ENCODE results near the gene GALR3. TPM values are rescaled to one million over a fixed set of nuclear protein-coding genes. Genes with fewer than 3 reads are reported as not detected.

The GALR3 gene, protein sequence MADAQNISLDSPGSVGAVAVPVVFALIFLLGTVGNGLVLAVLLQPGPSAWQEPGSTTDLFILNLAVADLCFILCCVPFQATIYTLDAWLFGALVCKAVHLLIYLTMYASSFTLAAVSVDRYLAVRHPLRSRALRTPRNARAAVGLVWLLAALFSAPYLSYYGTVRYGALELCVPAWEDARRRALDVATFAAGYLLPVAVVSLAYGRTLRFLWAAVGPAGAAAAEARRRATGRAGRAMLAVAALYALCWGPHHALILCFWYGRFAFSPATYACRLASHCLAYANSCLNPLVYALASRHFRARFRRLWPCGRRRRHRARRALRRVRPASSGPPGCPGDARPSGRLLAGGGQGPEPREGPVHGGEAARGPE
- polyA plus RNA-seq (2013, experiment 1 of 2), result not detected
- polyA plus RNA-seq (2013, experiment 2 of 2), result 0.03 TPM

DNA sequence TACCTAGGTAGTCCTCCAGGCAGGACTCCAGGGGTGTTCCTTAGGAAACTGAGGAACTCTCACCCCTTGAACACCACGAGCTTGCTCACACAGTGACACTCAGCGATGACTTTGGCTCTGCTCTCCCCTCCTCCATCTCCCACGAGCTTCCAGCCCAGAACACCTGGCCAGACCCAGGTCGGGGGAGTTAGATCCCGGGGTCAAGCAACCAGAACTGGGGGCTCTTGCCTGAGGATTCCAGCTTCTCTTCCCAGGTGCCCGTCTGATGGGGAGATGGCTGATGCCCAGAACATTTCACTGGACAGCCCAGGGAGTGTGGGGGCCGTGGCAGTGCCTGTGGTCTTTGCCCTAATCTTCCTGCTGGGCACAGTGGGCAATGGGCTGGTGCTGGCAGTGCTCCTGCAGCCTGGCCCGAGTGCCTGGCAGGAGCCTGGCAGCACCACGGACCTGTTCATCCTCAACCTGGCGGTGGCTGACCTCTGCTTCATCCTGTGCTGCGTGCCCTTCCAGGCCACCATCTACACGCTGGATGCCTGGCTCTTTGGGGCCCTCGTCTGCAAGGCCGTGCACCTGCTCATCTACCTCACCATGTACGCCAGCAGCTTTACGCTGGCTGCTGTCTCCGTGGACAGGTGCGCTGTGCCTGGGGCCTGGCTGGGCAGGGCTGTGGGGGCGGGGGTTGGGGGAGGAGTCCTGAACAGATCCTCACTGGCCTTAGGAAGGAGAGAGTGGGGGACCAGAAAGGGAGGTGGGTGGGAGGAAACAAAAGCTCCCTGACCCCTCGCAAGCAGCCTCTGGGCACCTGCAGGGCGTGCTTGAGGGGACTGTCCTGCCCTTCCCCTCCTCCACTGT, at the start of gene GALR3:
Gene GALR3 (plus strand): TSS at position 249 of the 852 bp plus-strand sequence. CDS start 25 bp downstream, at position 274.
- Histone ChIP-seq H3K27me3 (ENCODE audit: insufficient read depth, low read length, poor library complexity) (peaks cover 19% of the 10 kb centered on the region), H3K4me3 (ENCODE audit: low read length) (no peak within 1 kb of the TSS), H3K4ac (ENCODE audit: low read depth, low read length) (no peak within 1 kb of the TSS), H3K4me1 (ENCODE audit: control insufficient read depth, low read depth, low read length) (peaks cover 3% of the 10 kb centered on the region), H3K9ac (ENCODE audit: low read length) (no peak within 1 kb of the TSS), H2AK5ac (ENCODE audit: low read length) (no peak within 1 kb of the TSS), H3K18ac (ENCODE audit: low read length) (no peak within 1 kb of the TSS), H3K79me2 (ENCODE audit: control insufficient read depth, insufficient read depth, low read length) (no peaks in the 10 kb centered on the region), H3K56ac (ENCODE audit: low read length) (no peak within 1 kb of the TSS), H3K23ac (ENCODE audit: low read length) (no peak within 1 kb of the TSS), H3K27ac (ENCODE audit: low read depth, low read length) (no peak within 1 kb of the TSS), H3K4me2 (ENCODE audit: low read length) (no peak within 1 kb of the TSS), H3K79me1 (ENCODE audit: low read length) (no peaks in the 10 kb centered on the region), H4K5ac (ENCODE audit: low read length) (no peak within 1 kb of the TSS), H2BK5ac (ENCODE audit: low read length) (no peak within 1 kb of the TSS), H3K36me3 (ENCODE audit: control insufficient read depth, insufficient read depth, low read length) (no peaks in the 10 kb centered on the region), H2BK120ac (ENCODE audit: low read depth, low read length) (no peak within 1 kb of the TSS), H4K8ac (ENCODE audit: low read depth, low read length) (no peak within 1 kb of the TSS), H2BK15ac (replicated peaks; ENCODE audit: low read depth) (no peak within 1 kb of the TSS)
- WGBS (ENCODE audit: extremely low coverage, insufficient coverage, low lambda C conversion rate), result no CpG with 5 or more reads among the region's 21 CpGs
- no peak for DNase-seq

DNA sequence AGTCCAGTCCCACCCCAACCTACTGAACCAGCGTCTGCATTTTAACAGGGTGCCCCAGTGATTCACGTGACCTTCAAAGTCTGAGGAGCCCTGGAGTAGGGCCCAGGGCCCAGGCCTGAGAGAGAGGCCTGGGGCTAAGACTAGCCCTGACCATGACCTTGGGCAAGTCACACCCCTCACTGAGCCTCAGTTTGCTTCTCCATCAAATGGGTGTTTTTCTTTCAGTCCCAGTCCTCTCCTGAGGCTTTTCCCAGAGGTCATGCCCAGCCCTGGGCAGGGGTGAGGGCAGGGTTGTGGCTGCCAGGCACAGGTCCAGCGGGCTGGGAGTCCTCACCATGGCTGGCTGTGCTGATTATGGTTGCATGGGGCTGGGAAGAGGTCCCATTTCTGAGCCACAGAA, 48.5 kb upstream of the GALR3 start:
- Histone ChIP-seq H3K56ac (ENCODE audit: low read length) (no peak overlapping the region), H3K27me3 (ENCODE audit: insufficient read depth, low read length, poor library complexity) (no peaks in the 10 kb centered on the region), H2BK120ac (ENCODE audit: low read depth, low read length) (no peak overlapping the region), H3K36me3 (ENCODE audit: control insufficient read depth, insufficient read depth, low read length) (no peaks in the 10 kb centered on the region), H3K79me1 (ENCODE audit: low read length) (no peaks in the 10 kb centered on the region), H3K4me3 (ENCODE audit: low read length) (no peak overlapping the region), H3K4me1 (ENCODE audit: control insufficient read depth, low read depth, low read length) (no peaks in the 10 kb centered on the region), H3K23ac (ENCODE audit: low read length) (no peak overlapping the region), H4K8ac (ENCODE audit: low read depth, low read length) (no peak overlapping the region), H3K18ac (ENCODE audit: low read length) (no peak overlapping the region), H2AK5ac (ENCODE audit: low read length) (no peak overlapping the region), H3K9ac (ENCODE audit: low read length) (no peak overlapping the region), H2BK15ac (replicated peaks; ENCODE audit: low read depth) (no peak overlapping the region), H3K4ac (ENCODE audit: low read depth, low read length) (no peak overlapping the region), H3K4me2 (ENCODE audit: low read length) (no peak overlapping the region), H2BK5ac (ENCODE audit: low read length) (no peak overlapping the region), H4K5ac (ENCODE audit: low read length) (no peak overlapping the region), H3K79me2 (ENCODE audit: control insufficient read depth, insufficient read depth, low read length) (no peaks in the 10 kb centered on the region), H3K27ac (ENCODE audit: low read depth, low read length) (no peak overlapping the region)
- no peak for DNase-seq
- WGBS (ENCODE audit: extremely low coverage, insufficient coverage, low lambda C conversion rate), result no CpG with 5 or more reads among the region's 3 CpGs

DNA sequence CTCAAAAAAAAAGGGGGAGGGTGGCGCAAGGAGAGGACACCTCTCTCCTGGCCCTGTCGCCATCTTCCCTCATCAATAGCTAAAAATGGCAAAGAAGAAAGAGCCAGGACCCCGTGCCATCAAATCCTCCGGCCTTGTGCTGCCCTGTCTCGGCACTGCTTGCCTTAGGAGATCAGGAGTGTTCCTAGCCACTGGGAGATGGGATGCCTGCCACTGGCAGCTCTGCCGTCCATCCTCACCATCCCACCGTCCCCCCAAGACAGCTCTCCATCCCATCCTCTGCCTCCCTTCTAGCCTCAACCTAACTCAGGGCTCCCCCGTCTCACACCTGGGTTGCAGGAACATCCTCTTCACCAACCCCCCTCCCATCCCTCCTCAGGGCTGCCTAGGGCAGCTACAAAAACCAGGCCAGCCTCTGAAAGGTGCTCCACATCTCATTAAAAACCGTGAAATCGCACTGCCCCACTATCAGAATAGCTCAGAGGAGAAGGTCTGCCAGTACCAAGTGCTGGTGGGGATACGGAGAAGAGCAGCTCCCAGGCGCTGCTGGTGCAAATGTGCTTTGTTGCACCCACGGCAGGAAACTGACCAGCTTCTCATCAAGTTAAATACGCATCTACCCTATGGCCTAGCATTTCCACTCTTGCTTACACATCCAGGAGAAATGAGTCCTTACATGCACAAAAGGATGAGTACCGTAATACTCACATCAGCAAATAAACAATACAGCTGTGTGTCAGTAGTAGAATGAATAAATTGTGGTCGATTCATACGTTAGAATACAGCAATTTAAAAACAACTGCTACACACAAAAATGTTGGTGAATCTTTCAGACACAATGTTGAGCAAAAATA, 47.2 kb upstream of the GALR3 start:
- H3K4me2 ChIP-seq (ENCODE audit: low read length), result no peak overlapping the region
- no peak overlapping the region for H2BK15ac ChIP-seq (replicated peaks; ENCODE audit: low read depth)
- no CpG with 5 or more reads among the region's 17 CpGs for WGBS (ENCODE audit: extremely low coverage, insufficient coverage, low lambda C conversion rate)
- H2BK5ac ChIP-seq (ENCODE audit: low read length), result no peak overlapping the region
- no peak for DNase-seq
- H3K27me3 ChIP-seq (ENCODE audit: insufficient read depth, low read length, poor library complexity), result no peaks in the 10 kb centered on the region
- H3K23ac ChIP-seq (ENCODE audit: low read length), result no peak overlapping the region
- no peaks in the 10 kb centered on the region for H3K4me1 ChIP-seq (ENCODE audit: control insufficient read depth, low read depth, low read length)
- H3K79me1 ChIP-seq (ENCODE audit: low read length), result no peaks in the 10 kb centered on the region
- no peaks in the 10 kb centered on the region for H3K36me3 ChIP-seq (ENCODE audit: control insufficient read depth, insufficient read depth, low read length)
- no peak overlapping the region for H4K5ac ChIP-seq (ENCODE audit: low read length)
- H3K27ac ChIP-seq (ENCODE audit: low read depth, low read length), result no peak overlapping the region
- no peak overlapping the region for H3K9ac ChIP-seq (ENCODE audit: low read length)
- no peak overlapping the region for H3K4me3 ChIP-seq (ENCODE audit: low read length)
- H3K18ac ChIP-seq (ENCODE audit: low read length), result no peak overlapping the region
- no peak overlapping the region for H3K4ac ChIP-seq (ENCODE audit: low read depth, low read length)
- no peak overlapping the region for H2BK120ac ChIP-seq (ENCODE audit: low read depth, low read length)
- H3K56ac ChIP-seq (ENCODE audit: low read length), result no peak overlapping the region
- no peak overlapping the region for H4K8ac ChIP-seq (ENCODE audit: low read depth, low read length)
- no peaks in the 10 kb centered on the region for H3K79me2 ChIP-seq (ENCODE audit: control insufficient read depth, insufficient read depth, low read length)
- H2AK5ac ChIP-seq (ENCODE audit: low read length), result no peak overlapping the region

DNA sequence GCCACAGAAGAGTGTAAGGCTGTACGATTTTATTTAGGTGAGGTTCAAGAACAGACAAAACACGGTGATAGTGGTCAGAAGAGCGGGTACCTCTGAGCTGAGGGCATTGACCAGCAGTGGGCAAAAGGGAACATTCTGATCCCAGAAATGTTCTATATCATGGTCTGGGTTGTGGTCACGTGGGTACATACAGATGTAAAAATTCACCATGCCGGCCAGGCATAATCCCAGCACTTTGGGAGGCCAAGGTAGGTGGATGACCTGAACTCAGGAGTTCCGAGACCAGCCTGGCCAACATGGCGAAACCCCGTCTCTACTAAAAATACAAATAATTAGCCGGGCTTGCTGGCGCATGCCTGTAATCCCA, 46.6 kb upstream of the GALR3 start:
- H3K79me1 ChIP-seq (ENCODE audit: low read length), result no peaks in the 10 kb centered on the region
- no peak overlapping the region for H3K4me3 ChIP-seq (ENCODE audit: low read length)
- H3K27ac ChIP-seq (ENCODE audit: low read depth, low read length), result no peak overlapping the region
- H4K8ac ChIP-seq (ENCODE audit: low read depth, low read length), result no peak overlapping the region
- no peaks in the 10 kb centered on the region for H3K27me3 ChIP-seq (ENCODE audit: insufficient read depth, low read length, poor library complexity)
- H2BK5ac ChIP-seq (ENCODE audit: low read length), result no peak overlapping the region
- H3K36me3 ChIP-seq (ENCODE audit: control insufficient read depth, insufficient read depth, low read length), result no peaks in the 10 kb centered on the region
- no peak overlapping the region for H3K4ac ChIP-seq (ENCODE audit: low read depth, low read length)
- no peak for DNase-seq
- no peak overlapping the region for H4K5ac ChIP-seq (ENCODE audit: low read length)
- H2AK5ac ChIP-seq (ENCODE audit: low read length), result no peak overlapping the region
- H2BK15ac ChIP-seq (replicated peaks; ENCODE audit: low read depth), result no peak overlapping the region
- H2BK120ac ChIP-seq (ENCODE audit: low read depth, low read length), result no peak overlapping the region
- no peaks in the 10 kb centered on the region for H3K4me1 ChIP-seq (ENCODE audit: control insufficient read depth, low read depth, low read length)
- H3K23ac ChIP-seq (ENCODE audit: low read length), result no peak overlapping the region
- WGBS (ENCODE audit: extremely low coverage, insufficient coverage, low lambda C conversion rate), result no CpG with 5 or more reads among the region's 10 CpGs
- no peak overlapping the region for H3K4me2 ChIP-seq (ENCODE audit: low read length)
- H3K79me2 ChIP-seq (ENCODE audit: control insufficient read depth, insufficient read depth, low read length), result no peaks in the 10 kb centered on the region
- H3K9ac ChIP-seq (ENCODE audit: low read length), result no peak overlapping the region
- H3K56ac ChIP-seq (ENCODE audit: low read length), result no peak overlapping the region
- H3K18ac ChIP-seq (ENCODE audit: low read length), result no peak overlapping the region

DNA sequence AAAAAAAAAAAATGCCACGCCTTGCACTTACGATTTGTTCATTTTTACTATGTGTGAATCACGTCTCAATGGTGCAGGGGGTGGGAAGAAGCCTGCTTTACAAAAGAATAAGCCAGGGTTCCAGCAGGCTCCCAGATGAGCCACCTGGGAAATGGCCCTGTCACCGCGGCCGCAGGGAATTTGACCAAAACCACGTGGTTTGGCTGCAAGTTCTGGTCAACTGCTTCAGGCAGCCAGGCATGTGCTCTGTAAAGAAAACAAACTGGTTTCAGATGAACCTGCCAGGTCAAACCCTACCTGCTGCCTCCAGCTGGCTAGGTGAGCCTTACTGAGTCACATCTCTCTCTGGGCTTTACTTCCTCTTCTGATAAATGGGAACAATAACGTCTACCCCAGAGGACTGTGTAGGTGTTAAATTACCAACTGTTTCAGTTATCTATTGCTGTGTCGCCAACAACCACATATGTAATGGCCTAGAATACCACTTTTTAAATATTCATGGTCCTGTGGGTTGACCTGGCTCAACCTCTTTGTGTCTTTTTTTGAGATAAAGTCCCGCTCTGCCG, 46.0 kb upstream of the GALR3 start:
- no peak overlapping the region for H3K4ac ChIP-seq (ENCODE audit: low read depth, low read length)
- peak; percentile 41 for DNase-seq
- H4K5ac ChIP-seq (ENCODE audit: low read length), result no peak overlapping the region
- no peak overlapping the region for H3K18ac ChIP-seq (ENCODE audit: low read length)
- no peak overlapping the region for H3K56ac ChIP-seq (ENCODE audit: low read length)
- no peak overlapping the region for H2BK5ac ChIP-seq (ENCODE audit: low read length)
- H2BK15ac ChIP-seq (replicated peaks; ENCODE audit: low read depth), result no peak overlapping the region
- H3K27me3 ChIP-seq (ENCODE audit: insufficient read depth, low read length, poor library complexity), result no peaks in the 10 kb centered on the region
- H3K79me1 ChIP-seq (ENCODE audit: low read length), result no peaks in the 10 kb centered on the region
- H3K9ac ChIP-seq (ENCODE audit: low read length), result no peak overlapping the region
- no peaks in the 10 kb centered on the region for H3K4me1 ChIP-seq (ENCODE audit: control insufficient read depth, low read depth, low read length)
- H3K4me3 ChIP-seq (ENCODE audit: low read length), result no peak overlapping the region
- H4K8ac ChIP-seq (ENCODE audit: low read depth, low read length), result no peak overlapping the region
- H3K4me2 ChIP-seq (ENCODE audit: low read length), result no peak overlapping the region
- WGBS (ENCODE audit: extremely low coverage, insufficient coverage, low lambda C conversion rate), result no CpG with 5 or more reads among the region's 11 CpGs
- H3K79me2 ChIP-seq (ENCODE audit: control insufficient read depth, insufficient read depth, low read length), result no peaks in the 10 kb centered on the region
- no peak overlapping the region for H2BK120ac ChIP-seq (ENCODE audit: low read depth, low read length)
- H3K36me3 ChIP-seq (ENCODE audit: control insufficient read depth, insufficient read depth, low read length), result no peaks in the 10 kb centered on the region
- no peak overlapping the region for H3K27ac ChIP-seq (ENCODE audit: low read depth, low read length)
- H2AK5ac ChIP-seq (ENCODE audit: low read length), result no peak overlapping the region
- no peak overlapping the region for H3K23ac ChIP-seq (ENCODE audit: low read length)
